ENCODE results near the gene FCHSD2.

DNA sequence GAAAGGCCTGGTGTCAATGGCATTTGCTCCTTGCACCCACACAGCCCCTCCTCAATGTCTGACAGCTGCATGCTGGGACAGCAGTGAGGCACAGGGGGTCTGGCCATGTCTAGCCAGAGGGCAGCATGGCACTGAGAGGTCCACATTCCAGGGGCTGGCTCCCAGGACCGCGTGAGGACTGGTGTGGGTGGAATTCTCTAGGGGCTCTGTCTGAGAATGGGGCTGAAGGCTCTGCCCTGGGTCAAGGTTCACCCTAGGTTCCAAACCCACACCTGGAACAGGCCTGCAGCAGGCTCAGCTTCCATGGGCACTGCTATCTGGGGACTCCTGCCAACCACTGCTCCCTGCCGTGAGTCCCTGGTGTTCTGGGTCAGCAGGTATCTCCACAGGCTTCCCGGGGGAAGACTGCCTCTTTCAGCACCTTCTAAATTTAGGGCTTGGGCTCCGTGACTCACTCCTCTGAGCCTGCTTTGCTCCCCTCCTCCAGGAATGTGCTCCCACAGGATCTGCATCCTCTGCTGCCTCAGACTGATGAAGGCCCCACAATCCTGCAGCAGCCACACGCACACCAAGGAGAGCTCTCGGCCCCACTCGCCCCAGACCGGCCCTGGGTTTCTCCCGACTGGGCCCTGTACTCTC is 352.5 kb downstream of the FCHSD2 start:
- TF ChIP-seq TAF1 (IDR thresholded peaks at IDR 0.05; ENCODE audit: borderline replicate concordance, low read depth, low read length) = no peak
- no peak for TF ChIP-seq POLR2A (IDR thresholded peaks at IDR 0.05; ENCODE audit: low read depth, low read length)
- no peak for TF ChIP-seq POLR2AphosphoS5 (IDR thresholded peaks at IDR 0.05; ENCODE audit: low read depth, low read length)

Measured in GM12892 (cell line).